HCT116 (cell line): ENCODE measurements around the gene APELA. TPM values are rescaled to one million over a fixed set of nuclear protein-coding genes. Genes with fewer than 3 reads are reported as not detected.

Source experiments
- ATAC-seq: fragments of 200-7000 bp; cut with Tn5 transposase; 2 replicates; pipeline ENCODE4 v1.9.1; 2020; ENCODE audit warnings: mild to moderate bottlenecking, moderate library complexity
- BruUV-seq: library from RNA; stranded (reverse); fragments of 400-500 nt; replicated peaks from 2 replicates; lab custom pipeline; 2021; lab: Mats Ljungman, UMichigan
- CTCF ChIA-PET: fragments of 300-600 bp; sonication (Branson Sonifier 250); formaldehyde crosslinking; loops from one replicate; lab custom pipeline; 2021; ENCODE audit warnings: antibody characterized with exemption; lab: Charles Lee
- POLR2A ChIA-PET: fragments of 300-600, 350-600 bp; sonication (Branson Sonifier 250); formaldehyde crosslinking; loops from one replicate; lab custom pipeline; 2021; ENCODE audit warnings: antibody characterized with exemption; lab: Charles Lee
- RAD21 ChIA-PET, 2 experiments: fragments of 300-600 bp; sonication (Branson Sonifier 250); formaldehyde crosslinking; loops; one replicate each; lab custom pipeline; 2023; ENCODE audit warnings: low total read pairs in 2 of 2; ENCODE audit not compliant: uncharacterized antibody in 2 of 2, unreplicated experiment in 2 of 2, low non-redundant PET in 1 of 2; lab: Charles Lee
- DNase-seq: peaks from one replicate; pipeline ENCODE4 v3.0.0-alpha.2; 2010; ENCODE audit warnings: low read depth, low spot score
- H2AFZ ChIP-seq: fragments of 200-600 bp; shearing (Covaris generic), sonication (generic); 2 replicates; pipeline ENCODE4 v1.6.1; 2017; ENCODE audit warnings: low read depth, mixed run types, mixed read lengths, antibody characterized with exemption, low read length; ENCODE audit not compliant: poor library complexity, severe bottlenecking
- H3K27ac ChIP-seq: 2 replicates; pipeline ENCODE4 v1.5.1; 2012; ENCODE audit warnings: low read depth, low read length
- H3K27me3 ChIP-seq: fragments of 200-600 bp; sonication (generic); 2 replicates; pipeline ENCODE4 v1.6.1; 2016; ENCODE audit warnings: mixed run types, low read length, mixed read lengths; ENCODE audit not compliant: insufficient read depth
- H3K36me3 ChIP-seq, 2 experiments: fragments of 200-500 bp in 1 of 2; fragments of 200-600 bp in 1 of 2; sonication (Bioruptor generic) in 1 of 2; sonication (generic) in 1 of 2; 2 replicates each; pipeline versions ENCODE4 v1.5.1 to v1.6.1; 2014 to 2016; ENCODE audit warnings: low read length in 2 of 2, inconsistent platforms in 1 of 2, mixed read lengths in 1 of 2, mixed run types in 1 of 2; ENCODE audit not compliant: insufficient read depth in 2 of 2, control insufficient read depth in 1 of 2
- H3K4me1 ChIP-seq, 2 experiments: fragments of 200-600 bp in 1 of 2; sonication (generic) in 1 of 2; 2 replicates each; pipeline versions ENCODE4 v1.5.1 to v1.6.1; 2012 to 2017; ENCODE audit warnings: low read length in 2 of 2, inconsistent platforms in 1 of 2, mild to moderate bottlenecking in 1 of 2, mixed read lengths in 1 of 2, mixed run types in 1 of 2, moderate library complexity in 1 of 2; ENCODE audit not compliant: insufficient read depth in 2 of 2, control insufficient read depth in 1 of 2
- H3K4me2 ChIP-seq: fragments of 200-600 bp; sonication (generic); 2 replicates; pipeline ENCODE4 v1.6.1; 2017; ENCODE audit warnings: mixed run types, low read length, mixed read lengths
- H3K4me3 ChIP-seq, 2 experiments: fragments of 200-600 bp in 1 of 2; sonication (generic) in 1 of 2; replicated peaks in 1 of 2; 2 replicates each; pipeline ENCODE4 v1.5.1; 2011 to 2016; ENCODE audit warnings: low read length in 2 of 2, control low read depth in 1 of 2, low read depth in 1 of 2, mild to moderate bottlenecking in 1 of 2, mixed read lengths in 1 of 2, mixed run types in 1 of 2
- H3K79me2 ChIP-seq: fragments of 200-600 bp; sonication (generic); 2 replicates; pipeline ENCODE4 v1.6.1; 2017; ENCODE audit warnings: mild to moderate bottlenecking, mixed run types, low read length, moderate library complexity, mixed read lengths; ENCODE audit not compliant: insufficient read depth
- H3K9ac ChIP-seq: fragments of 200-600 bp; sonication (generic); 2 replicates; pipeline ENCODE4 v1.6.1; 2016; ENCODE audit warnings: low read length, mixed read lengths
- H3K9me2 ChIP-seq: fragments of 200-600 bp; sonication (generic), shearing (Covaris generic); 2 replicates; pipeline ENCODE4 v1.6.1; 2017; ENCODE audit warnings: mixed run types, mild to moderate bottlenecking, moderate library complexity; ENCODE audit not compliant: insufficient read depth
- H3K9me3 ChIP-seq, 2 experiments: fragments of 200-500 bp in 1 of 2; fragments of 200-600 bp in 1 of 2; sonication (Bioruptor generic) in 1 of 2; sonication (generic) in 1 of 2; 2 replicates each; pipeline ENCODE4 v1.6.1; 2014 to 2017; ENCODE audit warnings: low read length in 2 of 2, mixed read lengths in 2 of 2, inconsistent platforms in 1 of 2, low read depth in 1 of 2, mild to moderate bottlenecking in 1 of 2, mixed run types in 1 of 2, moderate library complexity in 1 of 2; ENCODE audit not compliant: control insufficient read depth in 1 of 2, insufficient read depth in 1 of 2
- H4K20me1 ChIP-seq: fragments of 200-600 bp; sonication (generic), shearing (Covaris generic); 2 replicates; pipeline ENCODE4 v1.6.1; 2017; ENCODE audit warnings: mixed run types, mild to moderate bottlenecking, moderate library complexity; ENCODE audit not compliant: insufficient read depth
- EZH2phosphoT487 ChIP-seq: fragments of 200-600 bp; IDR thresholded peaks from 2 replicates; pipeline ENCODE4 v1.6.1; 2018; ENCODE audit warnings: antibody characterized with exemption, borderline replicate concordance
- RAD21 ChIP-seq: IDR thresholded peaks from 2 replicates; pipeline ENCODE4 v1.6.1; 2012; ENCODE audit warnings: low read depth, mild to moderate bottlenecking
- TCF7L2 ChIP-seq: IDR thresholded peaks from 2 replicates; pipeline ENCODE4 v1.7.0; 2011; ENCODE audit warnings: borderline replicate concordance, inconsistent platforms; ENCODE audit not compliant: insufficient read depth, insufficient read length; ENCODE audit errors: extremely low read depth
- intact Hi-C: fragments of 100-400 bp; cut with micrococcal nuclease; formaldehyde crosslinking; loops from 2 replicates; pipeline ENCODE4 v1.10.0; 2022
- total RNA-seq: library from RNA; stranded (reverse); gene quantifications from one replicate; pipeline ENCODE4 v1.2.1, GENCODE V29; 2021; ENCODE audit not compliant: unreplicated experiment
- TF ChIP-seq, protein P1 (sequence below): IDR thresholded peaks from 2 replicates; pipeline ENCODE4 v1.6.1; 2012; ENCODE audit warnings: low read depth
- TF ChIP-seq, protein P2 (sequence below), 3 experiments: fragments of 200-600 bp in 1 of 3; sonication (generic) in 1 of 3; IDR thresholded peaks in 2 of 3; conservative IDR thresholded peaks in 1 of 3; 2 replicates each; pipeline ENCODE4 v1.5.1; 2012 to 2017; ENCODE audit warnings: low read depth in 2 of 3, low read length in 2 of 3, antibody characterized with exemption in 1 of 3, borderline replicate concordance in 1 of 3, control low read depth in 1 of 3, mild to moderate bottlenecking in 1 of 3, mixed read lengths in 1 of 3, mixed run types in 1 of 3, moderate library complexity in 1 of 3; ENCODE audit not compliant: insufficient read depth in 1 of 3

The APELA gene
- total RNA-seq, 1 experiment from 2014 or later, result not detected

DNA sequence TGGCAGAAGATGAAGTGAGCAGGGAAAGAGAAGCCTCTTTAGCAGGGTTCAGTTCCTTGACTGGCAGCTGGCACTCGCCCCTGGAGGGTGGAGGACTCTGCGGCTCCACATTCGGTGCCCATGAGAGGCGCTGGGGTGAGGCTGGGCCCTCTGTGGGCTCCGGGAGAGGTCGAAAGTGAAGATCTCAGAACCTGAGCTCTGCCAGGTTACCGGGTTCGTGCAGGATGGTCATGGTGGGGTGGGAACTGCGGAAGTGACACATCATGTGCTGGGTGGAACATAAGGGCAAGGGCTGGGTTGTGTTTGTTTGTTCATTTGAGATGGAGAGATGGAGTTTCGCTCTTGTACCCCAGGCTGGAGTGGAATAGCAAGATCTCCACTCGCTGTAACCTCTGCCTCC lies 56.3 kb downstream of the APELA start (continued):
- TF ChIP-seq, protein P1, sequence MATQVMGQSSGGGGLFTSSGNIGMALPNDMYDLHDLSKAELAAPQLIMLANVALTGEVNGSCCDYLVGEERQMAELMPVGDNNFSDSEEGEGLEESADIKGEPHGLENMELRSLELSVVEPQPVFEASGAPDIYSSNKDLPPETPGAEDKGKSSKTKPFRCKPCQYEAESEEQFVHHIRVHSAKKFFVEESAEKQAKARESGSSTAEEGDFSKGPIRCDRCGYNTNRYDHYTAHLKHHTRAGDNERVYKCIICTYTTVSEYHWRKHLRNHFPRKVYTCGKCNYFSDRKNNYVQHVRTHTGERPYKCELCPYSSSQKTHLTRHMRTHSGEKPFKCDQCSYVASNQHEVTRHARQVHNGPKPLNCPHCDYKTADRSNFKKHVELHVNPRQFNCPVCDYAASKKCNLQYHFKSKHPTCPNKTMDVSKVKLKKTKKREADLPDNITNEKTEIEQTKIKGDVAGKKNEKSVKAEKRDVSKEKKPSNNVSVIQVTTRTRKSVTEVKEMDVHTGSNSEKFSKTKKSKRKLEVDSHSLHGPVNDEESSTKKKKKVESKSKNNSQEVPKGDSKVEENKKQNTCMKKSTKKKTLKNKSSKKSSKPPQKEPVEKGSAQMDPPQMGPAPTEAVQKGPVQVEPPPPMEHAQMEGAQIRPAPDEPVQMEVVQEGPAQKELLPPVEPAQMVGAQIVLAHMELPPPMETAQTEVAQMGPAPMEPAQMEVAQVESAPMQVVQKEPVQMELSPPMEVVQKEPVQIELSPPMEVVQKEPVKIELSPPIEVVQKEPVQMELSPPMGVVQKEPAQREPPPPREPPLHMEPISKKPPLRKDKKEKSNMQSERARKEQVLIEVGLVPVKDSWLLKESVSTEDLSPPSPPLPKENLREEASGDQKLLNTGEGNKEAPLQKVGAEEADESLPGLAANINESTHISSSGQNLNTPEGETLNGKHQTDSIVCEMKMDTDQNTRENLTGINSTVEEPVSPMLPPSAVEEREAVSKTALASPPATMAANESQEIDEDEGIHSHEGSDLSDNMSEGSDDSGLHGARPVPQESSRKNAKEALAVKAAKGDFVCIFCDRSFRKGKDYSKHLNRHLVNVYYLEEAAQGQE, result no peak
- TF ChIP-seq TCF7L2 (no peak), EZH2phosphoT487 (no peak)

DNA sequence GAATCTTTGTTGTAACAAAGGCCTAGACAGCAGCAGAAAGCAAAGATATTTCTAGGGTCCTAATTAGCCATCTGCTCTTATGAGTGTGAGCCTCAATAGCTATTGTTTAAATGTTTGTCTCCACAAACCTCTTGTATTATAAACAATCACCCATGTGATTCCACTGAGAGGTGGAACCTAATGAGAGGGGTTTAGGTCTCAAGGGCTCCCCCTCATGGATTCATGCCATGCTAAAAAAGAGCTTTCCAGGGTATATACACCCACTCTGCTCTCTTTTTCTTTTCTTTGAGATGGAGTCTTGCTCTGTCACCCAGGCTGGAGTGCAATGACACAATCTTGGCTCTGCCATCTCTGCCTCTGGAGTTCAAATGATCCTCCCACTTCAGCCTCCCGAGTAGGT lies 58.4 kb downstream of the APELA start:
- Histone ChIP-seq H3K9ac (no peak overlapping the region), H3K9me3 (no peaks in the 10 kb centered on the region), H3K4me3 (no peak overlapping the region), H3K4me1 (no peaks in the 10 kb centered on the region), H3K36me3 (no peaks in the 10 kb centered on the region), H4K20me1 (no peaks in the 10 kb centered on the region), H2AFZ (no peak overlapping the region), H3K9me2 (no peaks in the 10 kb centered on the region), H3K27me3 (no peaks in the 10 kb centered on the region), H3K4me2 (no peak overlapping the region), H3K27ac (no peak overlapping the region), H3K79me2 (no peaks in the 10 kb centered on the region)
- intact Hi-C loops, result loop anchor here (5.0 to 10.0 kb wide), 2 partner anchors 158 to 159 kb away; no protein-coding TSS in a partner anchor
- CTCF ChIA-PET, result interaction anchor here (0.6 to 1.1 kb wide), 8 partner anchors 11 to 538 kb away, joined by 3 to 7 read pairs (median 4); partner anchors contain the start of gene TMEM192
- no TSS peak for BruUV-seq
- POLR2A ChIA-PET, result interaction anchor here (1.6 kb wide), 1 partner anchor 12 kb away, joined by 3 read pairs; no protein-coding TSS in a partner anchor
- DNase-seq, result peak; percentile 27
- RAD21 ChIA-PET, result no interaction called here
- peak; percentile 91 for ATAC-seq
- TF ChIP-seq EZH2phosphoT487 (no peak), RAD21 (0 out of 2 replicates have a peak, but pooled peaks have one; percentile 18)
- TF ChIP-seq, protein P2, sequence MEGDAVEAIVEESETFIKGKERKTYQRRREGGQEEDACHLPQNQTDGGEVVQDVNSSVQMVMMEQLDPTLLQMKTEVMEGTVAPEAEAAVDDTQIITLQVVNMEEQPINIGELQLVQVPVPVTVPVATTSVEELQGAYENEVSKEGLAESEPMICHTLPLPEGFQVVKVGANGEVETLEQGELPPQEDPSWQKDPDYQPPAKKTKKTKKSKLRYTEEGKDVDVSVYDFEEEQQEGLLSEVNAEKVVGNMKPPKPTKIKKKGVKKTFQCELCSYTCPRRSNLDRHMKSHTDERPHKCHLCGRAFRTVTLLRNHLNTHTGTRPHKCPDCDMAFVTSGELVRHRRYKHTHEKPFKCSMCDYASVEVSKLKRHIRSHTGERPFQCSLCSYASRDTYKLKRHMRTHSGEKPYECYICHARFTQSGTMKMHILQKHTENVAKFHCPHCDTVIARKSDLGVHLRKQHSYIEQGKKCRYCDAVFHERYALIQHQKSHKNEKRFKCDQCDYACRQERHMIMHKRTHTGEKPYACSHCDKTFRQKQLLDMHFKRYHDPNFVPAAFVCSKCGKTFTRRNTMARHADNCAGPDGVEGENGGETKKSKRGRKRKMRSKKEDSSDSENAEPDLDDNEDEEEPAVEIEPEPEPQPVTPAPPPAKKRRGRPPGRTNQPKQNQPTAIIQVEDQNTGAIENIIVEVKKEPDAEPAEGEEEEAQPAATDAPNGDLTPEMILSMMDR (IDR thresholded peaks at IDR 0.05 in 2 of 3, conservative IDR thresholded peaks at IDR 0.05 in 1 of 3; ENCODE audit: borderline replicate concordance in 1 of 3, insufficient read depth in 1 of 3, low read depth in 2 of 3, low read length in 2 of 3), result peak; percentile 26 to 53 (median 50); a peak in 4 of 6 replicates
- TF ChIP-seq, protein P1, result no peak
